Measurements from ENCODE around the gene TDRD7.
"Not testable (repeated sequence)": the region's sequence is repeated elsewhere in the genome, so short reads cannot be mapped to it uniquely, and the experiment has no call there.

Gene TDRD7

DNA sequence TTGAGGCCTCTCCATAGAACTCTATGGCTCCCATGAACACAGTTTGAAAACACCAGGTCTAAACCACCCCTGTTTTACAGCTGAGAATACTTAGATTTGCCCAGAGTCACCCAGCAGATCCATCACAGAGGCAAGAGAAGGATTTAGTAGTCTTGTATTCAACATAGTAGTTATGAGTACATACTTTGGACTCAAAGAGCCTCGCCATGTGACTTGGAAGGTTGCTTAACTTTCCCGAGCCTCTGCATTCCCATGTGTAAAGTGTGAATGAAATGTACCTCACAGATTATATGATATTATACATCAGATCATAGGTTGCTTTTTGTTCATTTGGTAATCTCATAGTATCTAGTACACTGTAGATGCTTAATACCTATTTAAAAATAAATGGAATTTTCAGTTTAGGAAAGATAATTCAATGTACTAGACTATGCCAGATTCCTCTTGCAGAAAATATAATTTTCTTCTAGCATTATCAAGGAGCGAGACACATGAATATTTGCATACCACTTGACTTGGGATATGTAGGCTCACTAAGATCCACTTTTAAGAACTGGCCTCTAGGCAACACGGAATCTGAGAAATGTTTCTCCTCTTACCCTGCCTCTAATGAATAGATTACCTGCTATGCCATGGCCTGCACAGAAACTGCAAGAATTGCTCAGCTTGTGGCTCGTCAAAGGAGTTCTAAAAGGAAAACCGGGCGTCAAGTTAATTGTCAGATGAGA lies 18.6 kb downstream of the TDRD7 start:
- no peak for DNase-seq

DNA sequence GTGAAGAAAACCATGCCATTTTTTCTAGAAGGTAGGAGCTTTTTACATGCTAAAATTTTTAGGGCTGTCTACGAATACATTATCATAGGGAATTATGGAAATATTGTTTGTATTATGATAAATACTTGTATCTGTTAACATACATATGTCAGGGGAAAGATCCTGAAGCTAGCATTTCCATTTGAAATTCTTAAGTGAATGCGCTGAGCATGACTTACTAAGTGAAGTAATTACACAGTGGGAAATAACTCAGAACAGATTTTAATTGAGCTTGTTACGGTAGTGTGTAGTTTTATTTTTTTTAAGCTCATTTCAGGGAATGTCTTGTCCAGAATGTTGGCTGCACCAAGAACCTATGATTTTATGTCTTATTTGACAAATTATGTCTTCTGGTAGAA lies 19.1 kb downstream of the TDRD7 start:
- DNase-seq = no peak

DNA sequence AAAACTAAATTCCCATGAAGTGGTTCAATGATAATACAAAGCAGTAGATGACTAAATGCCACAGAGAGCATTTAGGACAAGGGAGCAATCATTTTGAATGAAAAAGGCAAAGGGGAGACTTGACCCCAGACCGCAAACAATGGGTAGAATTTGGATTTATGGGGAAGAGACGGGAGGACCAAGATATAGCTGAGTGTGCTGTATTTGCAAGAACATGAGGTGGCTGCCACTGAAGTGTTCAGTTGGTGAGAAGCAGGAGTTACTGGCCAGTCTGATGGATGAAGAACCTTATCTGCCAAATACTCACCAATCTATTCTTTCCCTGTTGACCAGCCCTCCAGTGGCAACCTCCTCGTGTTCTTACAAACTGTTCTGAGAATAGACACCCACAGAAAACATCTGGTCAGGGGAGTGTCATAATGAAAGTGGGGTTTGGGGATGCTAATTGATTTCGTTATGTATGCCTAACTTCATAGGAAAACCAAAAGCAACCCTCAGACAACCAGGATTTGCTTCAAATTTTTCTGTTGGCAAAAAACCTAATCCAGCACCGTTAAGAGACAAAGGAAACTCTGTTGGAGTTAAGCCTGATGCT lies 19.8 kb downstream of the TDRD7 start:
- DNase-seq = no peak

DNA sequence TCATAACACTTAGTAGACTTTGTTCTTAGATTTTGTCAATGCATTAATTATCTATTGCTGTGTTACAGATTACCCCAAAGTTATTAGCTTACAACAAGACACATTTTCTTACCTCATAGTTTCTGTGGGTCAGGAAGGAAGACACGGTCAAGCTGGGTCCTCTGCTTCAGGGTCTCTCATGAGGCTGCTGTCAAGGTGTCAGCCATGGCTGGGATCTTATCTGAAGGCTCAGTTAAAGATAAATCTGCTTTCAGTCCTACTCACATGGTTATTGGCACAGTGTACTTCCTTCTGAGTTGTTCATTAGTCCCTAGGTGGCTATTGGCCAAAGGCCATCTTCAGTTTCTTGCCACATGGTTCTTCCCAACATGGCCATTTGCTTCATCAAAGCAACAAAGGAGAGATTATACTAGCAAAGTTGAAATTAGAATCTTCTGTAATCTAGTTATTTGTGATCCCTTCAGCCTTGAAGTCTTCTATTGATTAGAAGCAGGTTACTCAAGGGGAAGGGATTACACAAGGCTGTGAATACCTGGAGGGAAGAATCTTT lies 25.2 kb downstream of the TDRD7 start:
- no peak for DNase-seq

DNA sequence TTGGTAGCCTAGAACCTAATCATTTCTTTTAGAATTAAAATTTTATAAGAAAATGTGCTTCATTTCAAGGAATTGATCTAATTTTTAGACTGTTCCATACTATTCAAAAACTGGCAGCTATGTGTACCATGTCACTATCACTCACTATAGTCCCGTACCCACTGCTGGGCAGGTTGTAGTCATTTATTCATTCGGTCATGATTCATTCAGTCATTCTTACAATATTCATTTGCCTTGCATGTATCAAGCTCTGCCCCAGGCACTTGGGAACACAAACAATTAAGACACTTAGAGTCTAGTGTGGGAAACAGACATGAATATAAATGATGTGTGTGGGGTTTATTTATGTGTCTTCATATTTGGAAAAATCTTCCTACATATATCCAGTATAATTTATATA lies 26.4 kb downstream of the TDRD7 start:
- no peak for DNase-seq

DNA sequence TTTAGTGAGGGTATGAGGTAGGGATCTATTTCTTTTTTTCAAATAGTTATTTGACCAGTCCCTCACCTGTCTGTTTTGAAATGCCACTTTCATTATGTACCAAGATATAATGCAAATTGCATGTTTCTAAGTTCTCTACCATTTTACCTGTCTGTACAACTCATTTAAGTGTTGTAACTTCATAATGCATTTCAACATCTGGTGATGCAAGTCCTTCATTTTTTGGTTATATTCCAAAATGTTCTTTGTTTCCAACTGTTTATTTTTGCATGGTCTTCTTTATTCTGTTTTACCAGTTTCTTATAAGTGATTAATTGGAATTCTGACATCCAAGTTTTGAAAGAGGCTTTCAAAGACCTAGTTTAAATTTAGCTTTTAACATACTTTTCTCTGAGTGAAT lies 26.8 kb downstream of the TDRD7 start:
- DNase-seq = no peak

DNA sequence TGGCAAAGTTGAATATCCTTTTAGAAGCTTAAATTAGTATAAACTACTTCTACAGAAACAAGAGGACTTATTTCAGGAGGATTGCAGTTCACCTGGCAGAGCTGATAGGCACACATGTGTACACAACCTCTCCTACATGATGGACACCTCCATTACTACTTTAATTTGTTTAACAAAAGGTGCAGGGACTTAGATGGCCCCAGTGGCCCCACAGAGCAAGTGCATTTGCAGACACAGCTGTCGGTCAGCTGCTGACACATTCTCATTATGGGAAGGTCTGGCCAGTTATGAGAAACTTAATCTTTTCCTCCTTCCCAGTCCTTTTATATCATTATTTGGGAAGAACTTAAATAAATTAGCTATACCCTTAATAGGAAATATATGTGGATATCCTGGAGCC lies 28.3 kb downstream of the TDRD7 start:
- no peak for DNase-seq

DNA sequence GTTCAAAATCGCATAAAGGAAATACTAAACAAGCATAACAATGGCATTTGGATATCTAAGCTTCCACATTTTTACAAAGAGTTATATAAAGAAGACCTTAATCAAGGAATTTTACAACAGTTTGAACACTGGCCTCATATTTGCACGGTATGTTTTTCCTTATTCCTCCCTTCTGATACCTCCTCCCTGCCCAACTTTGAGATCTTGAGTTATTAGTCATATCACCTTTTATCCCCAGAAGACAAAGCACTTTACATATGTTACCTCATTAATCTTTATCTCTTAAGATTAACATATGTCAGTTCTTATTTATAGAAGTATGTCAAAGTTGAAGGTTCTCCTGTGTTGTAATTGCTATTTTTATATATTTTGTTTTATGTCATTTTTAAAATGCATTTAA lies 29.8 kb downstream of the TDRD7 start:
- no peak for DNase-seq

DNA sequence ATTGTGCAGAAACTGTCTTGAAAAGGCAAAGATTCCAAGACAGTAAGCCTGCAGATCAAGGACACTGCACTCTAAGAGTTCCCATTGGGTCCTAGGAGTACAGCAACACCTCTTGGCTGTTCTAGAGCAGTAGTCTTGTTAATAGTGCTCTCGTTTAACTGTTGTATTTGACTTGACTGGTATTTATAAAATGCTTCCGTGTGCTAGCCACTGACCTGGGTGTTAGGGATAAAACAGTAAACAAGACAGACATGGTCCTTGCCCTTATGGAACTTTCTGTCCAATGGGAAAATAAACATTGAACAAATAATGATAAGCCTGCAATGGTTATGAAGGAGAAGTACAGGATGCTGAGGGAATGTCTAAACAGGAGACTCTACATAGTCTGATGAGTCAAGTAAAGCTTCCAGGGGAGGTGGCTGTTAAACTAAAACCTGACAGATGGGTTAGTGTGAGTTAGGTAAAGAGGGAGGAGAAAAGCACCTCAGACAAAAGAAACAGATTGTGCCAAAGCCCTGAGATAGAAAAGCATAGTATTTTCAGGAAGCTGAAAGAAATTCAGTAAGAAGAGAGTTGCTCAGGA lies 33.3 kb downstream of the TDRD7 start:
- no peak for DNase-seq

DNA sequence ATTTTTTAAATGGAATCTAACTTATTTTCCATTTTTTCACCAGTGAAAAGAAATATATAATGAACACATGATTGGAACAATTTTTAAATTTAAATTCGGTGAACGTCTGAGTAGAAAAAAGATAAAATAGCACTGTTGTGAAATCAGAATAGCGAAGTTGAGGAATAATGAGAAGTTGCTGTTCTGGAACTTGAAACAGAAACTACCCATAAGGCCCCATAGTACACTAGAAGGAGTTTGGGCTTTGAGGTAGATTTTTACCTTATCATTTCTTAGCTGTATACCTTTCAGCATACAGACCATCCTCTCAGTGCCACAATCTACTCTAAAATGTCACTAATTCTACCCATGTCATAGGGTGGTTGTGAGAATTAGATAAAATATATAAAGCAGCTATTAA lies 35.1 kb downstream of the TDRD7 start:
- no peak for DNase-seq

DNA sequence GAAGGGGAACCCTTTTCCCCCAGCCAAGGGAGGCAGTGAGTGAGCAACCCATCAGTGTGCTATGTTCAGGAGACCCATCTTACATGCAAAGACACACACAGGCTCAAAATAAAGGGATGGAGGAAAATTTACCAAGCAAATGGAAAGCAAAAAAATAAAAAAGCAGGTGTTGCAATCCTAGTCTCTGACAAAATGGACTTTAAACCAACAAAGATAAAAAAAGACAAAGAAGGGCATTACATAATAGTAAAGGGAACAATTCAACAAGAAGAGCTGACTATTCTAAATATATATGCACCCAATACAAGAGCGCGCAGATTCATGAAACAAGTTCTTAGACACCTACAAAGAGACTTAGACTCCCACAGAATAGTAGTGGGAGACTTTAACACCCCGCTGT lies 41.7 kb downstream of the TDRD7 start:
- DNase-seq = not testable (repeated sequence)

DNA sequence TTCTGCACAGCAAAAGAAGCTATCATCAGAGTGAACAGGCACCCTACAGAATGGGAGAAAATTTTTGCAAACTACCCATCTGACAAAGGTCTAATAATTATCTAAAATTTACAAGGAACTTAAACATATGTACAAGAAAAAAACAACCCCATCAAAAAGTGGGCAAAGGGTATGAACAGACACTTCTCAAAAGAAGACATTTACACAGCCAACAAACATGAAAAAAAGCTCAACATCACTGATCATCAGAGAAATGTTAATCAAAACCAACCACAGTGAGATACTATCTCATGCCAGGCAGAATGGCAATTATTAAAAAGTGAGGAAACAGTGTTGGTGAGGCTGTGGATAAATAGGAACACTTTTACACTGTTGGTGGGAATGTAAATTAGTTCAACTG lies 44.9 kb downstream of the TDRD7 start:
- DNase-seq = not testable (repeated sequence)

DNA sequence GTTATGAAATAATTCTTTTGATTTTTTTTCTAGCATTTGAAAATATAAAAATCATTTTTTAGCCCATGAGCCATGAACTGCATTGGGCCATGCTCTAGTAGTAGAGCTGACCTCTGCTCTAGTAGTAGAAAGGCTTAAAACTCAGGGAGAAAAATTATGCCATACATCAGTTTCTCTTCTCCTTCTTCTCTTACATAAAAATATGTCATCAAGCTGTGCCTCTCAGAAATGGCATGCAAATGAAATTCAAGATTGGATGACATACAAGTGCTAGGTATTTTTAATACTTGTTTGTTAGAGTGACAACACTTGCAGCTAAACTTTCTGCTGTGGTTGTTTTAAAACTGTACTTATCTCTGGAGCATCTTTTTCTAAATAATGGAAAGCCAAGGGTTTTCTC lies 47.4 kb downstream of the TDRD7 start:
- no peak for DNase-seq

DNA sequence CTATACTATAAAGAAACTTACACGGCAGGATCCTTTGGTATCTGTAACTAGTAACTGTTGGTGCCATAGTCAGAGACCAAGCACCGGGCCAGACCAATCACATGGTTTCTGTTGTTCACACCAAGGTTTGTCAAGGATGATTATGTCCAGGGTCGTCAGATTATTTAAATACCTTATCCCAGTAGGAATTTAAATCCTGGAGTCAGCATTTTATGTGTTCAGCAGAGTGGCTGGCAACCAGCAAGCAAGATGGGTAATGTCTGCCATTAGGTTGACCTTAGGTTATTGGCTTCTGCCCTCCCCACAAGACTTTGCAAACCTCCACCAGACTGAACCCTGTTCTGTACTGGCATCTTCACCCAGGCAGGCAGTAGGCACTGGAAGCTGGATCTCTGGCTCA lies 50.3 kb downstream of the TDRD7 start:
- no peak for DNase-seq

DNA sequence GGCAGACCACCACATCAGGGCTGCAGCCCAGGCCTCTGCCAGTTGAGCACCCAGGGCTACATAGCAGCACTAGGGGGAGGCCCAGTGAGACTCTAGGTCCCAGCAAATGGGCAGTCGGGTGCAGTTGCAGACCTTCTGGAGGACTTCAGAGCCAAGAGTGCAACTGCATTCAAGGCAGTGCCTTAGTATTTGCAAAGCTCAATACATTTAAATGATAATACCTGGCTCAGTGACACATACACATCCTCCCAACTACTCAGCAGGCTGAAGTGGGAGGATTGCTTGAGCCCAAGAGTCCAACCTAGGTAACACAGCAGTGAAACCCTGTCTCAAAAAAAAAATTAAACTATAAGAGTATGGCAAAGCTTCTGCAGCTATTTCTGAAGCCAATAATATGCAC lies 51.0 kb downstream of the TDRD7 start:
- DNase-seq = no peak

DNA sequence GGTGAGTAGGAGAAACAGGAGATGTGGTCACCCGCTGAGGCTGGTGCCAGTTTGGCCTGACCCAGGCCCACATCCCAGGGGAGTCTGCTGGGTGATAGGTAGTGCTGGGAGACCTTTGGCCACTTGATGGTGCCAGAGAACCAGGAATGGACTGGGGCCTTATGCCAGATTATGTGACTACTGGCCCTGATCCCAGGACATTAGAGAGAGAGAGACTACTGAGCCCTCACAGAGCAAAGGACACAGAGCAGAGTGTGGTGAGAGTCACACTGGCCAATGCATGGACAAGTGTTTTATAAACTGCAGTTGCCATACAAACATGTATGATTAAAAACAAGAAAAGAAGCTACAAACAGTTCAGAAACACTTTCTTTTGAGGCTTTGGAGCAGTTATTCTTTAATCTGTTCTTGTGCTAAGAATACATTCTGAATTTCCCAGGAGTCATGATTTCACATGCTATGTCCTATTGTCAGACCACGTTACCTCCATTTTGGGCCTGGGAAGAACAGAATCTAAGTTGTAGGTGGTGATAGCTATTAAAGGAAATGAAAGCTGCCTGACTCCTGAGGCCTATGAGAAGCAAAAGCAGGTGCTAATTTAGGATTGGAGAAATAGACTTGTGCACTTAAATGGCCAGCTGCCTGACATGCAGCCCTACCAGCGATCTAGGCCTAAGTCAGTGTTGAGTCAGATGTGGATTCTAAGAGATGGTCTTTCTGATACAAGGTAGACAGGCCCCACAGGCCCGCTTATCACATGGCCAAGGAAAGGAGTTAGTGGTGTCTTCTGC lies 57.0 kb downstream of the TDRD7 start:
- DNase-seq = peak; percentile 83

DNA sequence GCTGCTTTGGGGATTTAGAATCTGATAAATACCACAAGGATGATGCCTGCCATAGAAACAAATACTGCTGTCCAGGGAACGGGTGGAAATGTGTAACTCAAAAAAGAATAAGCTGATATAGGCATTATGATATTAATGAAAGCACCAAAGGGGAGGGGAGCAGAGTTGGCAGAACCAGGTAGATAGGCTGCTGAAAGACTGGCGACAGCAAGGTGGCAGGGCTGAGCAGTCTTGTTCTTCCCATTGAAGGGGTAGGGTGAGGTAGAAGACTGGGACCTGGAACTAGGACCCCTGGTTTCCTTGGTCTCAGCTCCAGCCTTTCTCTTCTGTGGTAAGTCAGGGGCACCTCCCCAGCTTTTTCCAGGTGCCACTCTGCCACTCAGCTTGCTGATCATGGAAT lies 58.2 kb downstream of the TDRD7 start:
- DNase-seq = no peak

DNA sequence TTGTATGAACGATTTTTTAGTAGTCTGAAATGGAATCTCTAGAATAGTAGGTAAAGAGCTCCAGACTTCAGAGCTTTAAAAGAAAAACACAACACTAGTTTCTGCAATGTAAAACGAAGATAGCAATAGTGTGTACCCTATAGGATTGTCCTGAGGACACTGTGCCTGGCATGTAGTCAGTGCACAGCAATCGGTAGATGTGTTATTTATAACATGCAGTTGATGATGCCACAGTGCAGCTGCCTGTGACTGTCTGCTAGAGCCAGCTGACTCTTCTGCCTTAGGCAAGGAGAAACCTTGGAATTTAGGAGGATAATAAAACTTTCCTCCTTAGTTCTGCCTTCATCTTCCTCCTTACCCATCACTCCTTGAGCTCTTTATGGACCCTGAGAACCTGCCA lies 61.8 kb downstream of the TDRD7 start:
- DNase-seq = no peak

DNA sequence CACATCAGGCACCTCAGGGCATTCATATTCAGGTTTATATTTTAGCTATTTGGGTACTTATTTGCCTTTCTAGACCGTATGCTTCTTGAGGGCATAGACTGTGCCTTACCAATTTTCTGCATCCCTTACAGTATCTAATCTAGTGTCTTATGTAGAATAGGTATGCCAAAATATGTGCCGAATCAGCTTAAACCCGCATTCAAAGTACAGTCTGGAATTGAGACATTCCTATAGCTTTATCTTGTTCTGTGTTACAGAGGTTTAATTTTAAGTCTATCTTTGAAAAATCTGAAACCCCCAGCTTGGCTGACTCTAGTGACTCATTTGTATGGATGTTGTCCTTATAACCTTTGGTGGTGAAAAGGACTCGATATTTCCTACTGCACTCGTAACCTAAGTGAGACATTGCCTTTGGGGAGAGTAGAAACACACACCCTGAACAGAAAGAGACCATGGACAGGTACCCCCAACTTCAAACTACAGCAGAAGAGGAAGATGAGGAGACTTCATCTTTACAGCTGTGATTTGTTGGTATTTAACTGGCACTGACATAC lies 62.6 kb downstream of the TDRD7 start:
- no peak for DNase-seq

DNA sequence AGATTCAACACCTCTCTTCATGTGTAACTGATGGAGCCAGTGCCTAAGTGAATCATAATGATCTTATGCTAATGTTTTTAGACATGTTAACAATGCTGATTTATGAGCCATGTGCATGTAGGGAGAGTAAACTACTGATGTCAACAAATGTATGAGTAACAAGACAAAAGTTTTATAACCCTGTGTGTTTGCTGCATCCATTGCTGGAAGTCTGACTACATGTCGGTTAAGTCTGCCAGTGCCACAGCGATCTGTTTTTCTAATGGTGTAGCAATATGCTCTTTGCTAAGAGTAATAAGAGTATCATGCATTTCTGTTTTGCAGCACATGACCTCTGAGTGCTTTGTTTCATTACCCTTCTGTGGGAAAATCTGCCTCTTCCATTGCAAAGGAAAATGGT lies 63.2 kb downstream of the TDRD7 start:
- DNase-seq = no peak

DNA sequence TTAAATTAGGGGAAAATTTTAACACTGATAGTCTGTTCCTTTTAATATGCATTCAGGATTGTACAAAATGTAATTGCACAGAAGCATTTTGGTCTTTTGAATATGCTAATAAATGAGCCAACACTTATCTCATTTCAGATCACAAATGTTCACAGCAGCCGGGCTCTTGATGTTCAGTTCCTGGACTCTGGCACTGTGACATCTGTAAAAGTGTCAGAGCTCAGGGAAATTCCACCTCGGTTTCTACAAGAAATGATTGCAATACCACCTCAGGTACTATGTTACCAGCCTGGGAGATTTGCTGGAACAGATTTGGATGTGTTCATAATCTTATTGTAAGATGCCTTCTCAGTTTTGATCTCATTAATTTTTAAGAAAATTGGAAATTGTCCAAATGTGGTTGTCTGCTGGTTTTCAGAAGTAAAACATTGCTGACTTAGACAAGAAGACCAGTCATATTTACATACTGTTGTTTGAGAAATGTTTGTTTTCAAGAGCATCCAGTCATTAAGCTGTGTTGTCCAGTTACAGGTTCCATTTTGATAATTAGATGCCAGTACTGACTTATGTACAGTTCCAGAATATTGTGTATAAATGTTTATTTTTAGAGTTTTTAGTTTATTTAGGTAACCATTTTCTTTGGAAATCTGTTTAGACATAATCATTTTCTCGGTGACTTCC lies 66.5 kb downstream of the TDRD7 start:
- no peak for DNase-seq

DNA sequence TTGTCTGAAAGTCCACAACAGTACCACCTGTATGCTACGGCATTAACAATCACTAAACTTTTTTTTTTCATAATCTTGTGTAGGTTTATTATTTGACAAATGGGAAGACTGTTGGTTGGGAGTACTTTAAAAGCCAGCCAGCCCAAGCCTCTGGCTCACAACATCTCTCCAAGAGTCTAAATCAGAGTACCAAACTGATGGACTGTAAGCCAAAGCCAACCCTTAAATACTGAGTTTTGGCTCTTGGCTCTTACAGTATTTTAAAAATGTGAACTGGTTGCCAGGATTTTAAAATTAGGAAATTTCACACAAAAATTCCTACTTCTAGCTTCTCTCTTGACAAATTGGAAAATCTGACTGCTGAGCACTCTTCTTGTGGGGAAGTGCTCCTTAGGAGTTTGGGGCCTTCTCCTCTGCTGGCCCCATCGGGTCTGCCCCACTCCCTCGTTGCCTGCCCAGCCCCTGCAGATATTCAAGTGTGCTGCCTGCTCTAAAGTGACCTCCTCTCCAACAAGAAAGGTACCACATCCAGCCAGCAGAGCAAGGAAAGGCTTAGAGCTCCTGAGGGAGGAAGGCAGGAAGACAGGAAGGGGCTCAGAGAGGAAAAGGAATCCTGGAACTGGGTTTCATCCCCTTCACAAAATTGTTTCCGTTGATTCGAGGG lies 67.7 kb downstream of the TDRD7 start:
- DNase-seq = no peak

All from OCI-M1 (cell line).